Activated CD8-positive, alpha-beta T cell treated with anti-CD3 and anti-CD28 coated beads for 36 hours (primary cell): ENCODE measurements around the gene CNGA2. TPM values are rescaled to one million over a fixed set of nuclear protein-coding genes. Genes with fewer than 3 reads are reported as not detected.

Experiments
- ATAC-seq: fragments of 200-7000 bp; cut with Tn5 transposase; one replicate; pipeline ENCODE4 v1.10.0; 2021; ENCODE audit warnings: mild to moderate bottlenecking, moderate library complexity
- CTCF ChIA-PET: fragments of 350-600 bp; sonication (Branson Sonifier 250); formaldehyde crosslinking; loops from one replicate; lab custom pipeline; 2021; ENCODE audit warnings: antibody characterized with exemption; lab: Charles Lee
- POLR2A ChIA-PET: fragments of 350-600 bp; sonication (Branson Sonifier 250); formaldehyde crosslinking; loops from one replicate; lab custom pipeline; 2021; ENCODE audit warnings: antibody characterized with exemption; lab: Charles Lee
- DNase-seq: peaks from one replicate; pipeline ENCODE4 v3.0.0-alpha.2; 2020
- H3K27ac Mint-ChIP-seq: one replicate; pipeline ENCODE4 v1.8.0; 2021; ENCODE audit warnings: mild to moderate bottlenecking, mixed read lengths
- H3K27me3 Mint-ChIP-seq: one replicate; pipeline ENCODE4 v1.8.0; 2021; ENCODE audit warnings: mixed read lengths
- H3K36me3 Mint-ChIP-seq: one replicate; pipeline ENCODE4 v1.8.0; 2021; ENCODE audit warnings: low read depth, mixed read lengths
- H3K4me1 Mint-ChIP-seq: one replicate; pipeline ENCODE4 v1.8.0; 2021; ENCODE audit warnings: low read depth, mixed read lengths
- H3K4me3 Mint-ChIP-seq: one replicate; pipeline ENCODE4 v1.8.0; 2021; ENCODE audit warnings: mild to moderate bottlenecking, moderate library complexity, mixed read lengths
- H3K9me3 Mint-ChIP-seq: one replicate; pipeline ENCODE4 v1.8.0; 2021; ENCODE audit warnings: mixed read lengths
- CTCF ChIP-seq: fragments of 200-600 bp; IDR thresholded peaks from one replicate; pipeline ENCODE4 v1.8.0; 2022; ENCODE audit warnings: antibody characterized with exemption, mild to moderate bottlenecking
- intact Hi-C: fragments of 100-400 bp; cut with micrococcal nuclease; formaldehyde crosslinking; loops from one replicate; pipeline ENCODE4 v1.10.0; 2022
- total RNA-seq, 2 experiments: library from RNA; stranded (reverse); gene quantifications; one replicate each; pipeline ENCODE4 v1.2.3, GENCODE V29; 2021

The CNGA2 gene
- total RNA-seq, 2 experiments from 2014 or later = not detected

GRCh38 chrX:151725338-151725614 is 9.3 kb upstream of the CNGA2 start:
- no peaks in the 10 kb centered on the region for H3K9me3 Mint-ChIP-seq
- H3K4me3 Mint-ChIP-seq = no peak overlapping the region
- ChIA-PET CTCF (no interaction called here), POLR2A (no interaction called here)
- no peaks in the 10 kb centered on the region for H3K36me3 Mint-ChIP-seq
- ATAC-seq = no peak
- DNase-seq = no peak
- no peaks in the 10 kb centered on the region for H3K4me1 Mint-ChIP-seq
- H3K27ac Mint-ChIP-seq = no peak overlapping the region
- no peaks in the 10 kb centered on the region for H3K27me3 Mint-ChIP-seq
- no peak for TF ChIP-seq CTCF
- intact Hi-C loops = no loop called here

GRCh38 chrX:151726751-151727150 is 7.8 kb upstream of the CNGA2 start:
- no peak for TF ChIP-seq CTCF
- CTCF ChIA-PET = interaction anchor here (1.1 kb wide), 1 partner anchor 27 kb away, joined by 3 read pairs; no protein-coding TSS in a partner anchor
- DNase-seq = no peak
- intact Hi-C loops = no loop called here
- ATAC-seq = no peak
- H3K27ac Mint-ChIP-seq = no peak overlapping the region
- H3K9me3 Mint-ChIP-seq = no peaks in the 10 kb centered on the region
- no peak overlapping the region for H3K4me3 Mint-ChIP-seq
- H3K4me1 Mint-ChIP-seq = no peaks in the 10 kb centered on the region
- no peaks in the 10 kb centered on the region for H3K36me3 Mint-ChIP-seq
- POLR2A ChIA-PET = no interaction called here
- H3K27me3 Mint-ChIP-seq = no peaks in the 10 kb centered on the region

- H3K27me3 Mint-ChIP-seq = no peaks in the 10 kb centered on the region
- no peaks in the 10 kb centered on the region for H3K36me3 Mint-ChIP-seq
- ChIA-PET POLR2A (no interaction called here), CTCF (interaction anchor here (1.1 kb wide), 1 partner anchor 26 kb away, joined by 3 read pairs; no protein-coding TSS in a partner anchor)
- no peaks in the 10 kb centered on the region for H3K4me1 Mint-ChIP-seq
- ATAC-seq = no peak
- TF ChIP-seq CTCF = no peak
- no peaks in the 10 kb centered on the region for H3K9me3 Mint-ChIP-seq
- intact Hi-C loops = no loop called here
- no peak for DNase-seq
- no peak overlapping the region for H3K4me3 Mint-ChIP-seq
- no peak overlapping the region for H3K27ac Mint-ChIP-seq
Measured at GRCh38 chrX:151727346-151727745, 7.2 kb upstream of the CNGA2 start.

- no peaks in the 10 kb centered on the region for H3K4me1 Mint-ChIP-seq
- no peak overlapping the region for H3K27ac Mint-ChIP-seq
- no peak for TF ChIP-seq CTCF
- ATAC-seq (no peak), DNase-seq (no peak)
- ChIA-PET CTCF (no interaction called here), POLR2A (no interaction called here)
- intact Hi-C loops = no loop called here
- no peak overlapping the region for H3K4me3 Mint-ChIP-seq
- H3K27me3 Mint-ChIP-seq = peaks cover 2% of the 10 kb centered on the region
- H3K9me3 Mint-ChIP-seq = no peaks in the 10 kb centered on the region
- no peaks in the 10 kb centered on the region for H3K36me3 Mint-ChIP-seq
Measured at GRCh38 chrX:151729056-151729725, 5.4 kb upstream of the CNGA2 start.

GRCh38 chrX:151735219-151735618 is 673 bp downstream of the CNGA2 start:
- peaks cover 2% of the 10 kb centered on the region for H3K27me3 Mint-ChIP-seq
- DNase-seq = no peak
- CTCF ChIA-PET = no interaction called here
- POLR2A ChIA-PET = no interaction called here
- H3K4me3 Mint-ChIP-seq = no peak overlapping the region
- no peak for TF ChIP-seq CTCF
- intact Hi-C loops = no loop called here
- no peaks in the 10 kb centered on the region for H3K4me1 Mint-ChIP-seq
- no peaks in the 10 kb centered on the region for H3K36me3 Mint-ChIP-seq
- no peak for ATAC-seq
- no peaks in the 10 kb centered on the region for H3K9me3 Mint-ChIP-seq
- no peak overlapping the region for H3K27ac Mint-ChIP-seq
